ENCODE results near the gene CHD1L.
"Not testable (repeated sequence)": the region's sequence is repeated elsewhere in the genome, so short reads cannot be mapped to it uniquely, and the experiment has no call there.

The CHD1L gene

GRCh38 chr1:147233903-147234302 is 8.6 kb upstream of the CHD1L start:
- not testable (repeated sequence) for H3K27ac ChIP-seq (ENCODE audit: low read depth, low read length); H3F3A ChIP-seq (ENCODE audit: control insufficient read depth, insufficient read depth); H3K4me1 ChIP-seq (ENCODE audit: control insufficient read depth, low read length); H3K36me3 ChIP-seq (ENCODE audit: control insufficient read depth, low read length); H3K9me2 ChIP-seq (replicated peaks; ENCODE audit: control insufficient read depth, low read length); H3K79me2 ChIP-seq (ENCODE audit: control insufficient read depth, low read length); H3K4me2 ChIP-seq (ENCODE audit: low read length); H3K4me3 ChIP-seq (ENCODE audit: low read length); H3K27me3 ChIP-seq (ENCODE audit: control insufficient read depth, low read length); H4K20me1 ChIP-seq (ENCODE audit: control insufficient read depth, insufficient read depth, low read depth, low read length)
- H3K9me3 ChIP-seq (ENCODE audit: control insufficient read depth, insufficient read depth, low read length), result peaks cover 22% of the 10 kb centered on the region

DNA sequence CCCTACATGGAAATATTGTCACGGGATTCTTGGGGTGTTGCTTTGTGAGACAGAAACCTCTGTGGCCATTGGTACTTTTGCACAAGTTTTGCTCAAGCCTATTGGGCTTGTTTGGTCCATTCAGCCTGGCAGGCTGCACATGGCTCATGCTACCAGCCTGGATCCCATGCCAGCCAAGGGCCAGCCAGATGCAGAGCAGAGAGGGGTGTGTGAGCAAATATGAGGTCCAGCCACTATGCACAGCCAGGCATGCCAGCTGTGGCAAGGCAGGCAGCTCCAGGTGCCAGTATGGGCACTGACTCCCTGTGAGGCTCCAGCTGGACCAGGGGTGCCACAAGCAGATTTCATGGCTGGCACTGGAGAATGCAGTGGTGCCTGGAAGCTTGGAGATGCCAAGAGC is 6.7 kb upstream of the CHD1L start:
- Histone ChIP-seq H3K36me3 (ENCODE audit: control insufficient read depth, low read length) (no peaks in the 10 kb centered on the region), H3K27ac (ENCODE audit: low read depth, low read length) (no peak overlapping the region), H4K20me1 (ENCODE audit: control insufficient read depth, insufficient read depth, low read depth, low read length) (no peaks in the 10 kb centered on the region), H3K9me2 (replicated peaks; ENCODE audit: control insufficient read depth, low read length) (no peaks in the 10 kb centered on the region), H3K4me1 (ENCODE audit: control insufficient read depth, low read length) (no peaks in the 10 kb centered on the region), H3K4me3 (ENCODE audit: low read length) (no peak overlapping the region), H3K9me3 (ENCODE audit: control insufficient read depth, insufficient read depth, low read length) (peaks cover 22% of the 10 kb centered on the region), H3K27me3 (ENCODE audit: control insufficient read depth, low read length) (no peaks in the 10 kb centered on the region), H3K4me2 (ENCODE audit: low read length) (no peak overlapping the region), H3K79me2 (ENCODE audit: control insufficient read depth, low read length) (no peaks in the 10 kb centered on the region), H3F3A (ENCODE audit: control insufficient read depth, insufficient read depth) (no peaks in the 10 kb centered on the region)
- no peak for TF ChIP-seq EZH2phosphoT487 (IDR thresholded peaks at IDR 0.05; ENCODE audit: borderline replicate concordance, low read length)
- TF ChIP-seq, protein P1, sequence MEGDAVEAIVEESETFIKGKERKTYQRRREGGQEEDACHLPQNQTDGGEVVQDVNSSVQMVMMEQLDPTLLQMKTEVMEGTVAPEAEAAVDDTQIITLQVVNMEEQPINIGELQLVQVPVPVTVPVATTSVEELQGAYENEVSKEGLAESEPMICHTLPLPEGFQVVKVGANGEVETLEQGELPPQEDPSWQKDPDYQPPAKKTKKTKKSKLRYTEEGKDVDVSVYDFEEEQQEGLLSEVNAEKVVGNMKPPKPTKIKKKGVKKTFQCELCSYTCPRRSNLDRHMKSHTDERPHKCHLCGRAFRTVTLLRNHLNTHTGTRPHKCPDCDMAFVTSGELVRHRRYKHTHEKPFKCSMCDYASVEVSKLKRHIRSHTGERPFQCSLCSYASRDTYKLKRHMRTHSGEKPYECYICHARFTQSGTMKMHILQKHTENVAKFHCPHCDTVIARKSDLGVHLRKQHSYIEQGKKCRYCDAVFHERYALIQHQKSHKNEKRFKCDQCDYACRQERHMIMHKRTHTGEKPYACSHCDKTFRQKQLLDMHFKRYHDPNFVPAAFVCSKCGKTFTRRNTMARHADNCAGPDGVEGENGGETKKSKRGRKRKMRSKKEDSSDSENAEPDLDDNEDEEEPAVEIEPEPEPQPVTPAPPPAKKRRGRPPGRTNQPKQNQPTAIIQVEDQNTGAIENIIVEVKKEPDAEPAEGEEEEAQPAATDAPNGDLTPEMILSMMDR (IDR thresholded peaks at IDR 0.05; ENCODE audit: low read depth, low read length, poor library complexity, severe bottlenecking), result no peak

GRCh38 chr1:147236448-147236847 is 6.0 kb upstream of the CHD1L start:
- H3K9me2 ChIP-seq (replicated peaks; ENCODE audit: control insufficient read depth, low read length), result no peaks in the 10 kb centered on the region
- no peak overlapping the region for H3K4me2 ChIP-seq (ENCODE audit: low read length)
- H3K4me1 ChIP-seq (ENCODE audit: control insufficient read depth, low read length), result peaks cover under 1% of the 10 kb centered on the region; the same call in 1 of the 2 replicates
- peaks cover 22% of the 10 kb centered on the region for H3K9me3 ChIP-seq (ENCODE audit: control insufficient read depth, insufficient read depth, low read length)
- no peak overlapping the region for H3K27ac ChIP-seq (ENCODE audit: low read depth, low read length)
- no peaks in the 10 kb centered on the region for H3K79me2 ChIP-seq (ENCODE audit: control insufficient read depth, low read length)
- H3K27me3 ChIP-seq (ENCODE audit: control insufficient read depth, low read length), result no peaks in the 10 kb centered on the region
- TF ChIP-seq, protein P1 (IDR thresholded peaks at IDR 0.05; ENCODE audit: low read depth, low read length, poor library complexity, severe bottlenecking), result no peak
- no peak for TF ChIP-seq EZH2phosphoT487 (IDR thresholded peaks at IDR 0.05; ENCODE audit: borderline replicate concordance, low read length)
- H3K4me3 ChIP-seq (ENCODE audit: low read length), result no peak overlapping the region
- H3K36me3 ChIP-seq (ENCODE audit: control insufficient read depth, low read length), result no peaks in the 10 kb centered on the region
- H4K20me1 ChIP-seq (ENCODE audit: control insufficient read depth, insufficient read depth, low read depth, low read length), result no peaks in the 10 kb centered on the region
- no peaks in the 10 kb centered on the region for H3F3A ChIP-seq (ENCODE audit: control insufficient read depth, insufficient read depth)

DNA sequence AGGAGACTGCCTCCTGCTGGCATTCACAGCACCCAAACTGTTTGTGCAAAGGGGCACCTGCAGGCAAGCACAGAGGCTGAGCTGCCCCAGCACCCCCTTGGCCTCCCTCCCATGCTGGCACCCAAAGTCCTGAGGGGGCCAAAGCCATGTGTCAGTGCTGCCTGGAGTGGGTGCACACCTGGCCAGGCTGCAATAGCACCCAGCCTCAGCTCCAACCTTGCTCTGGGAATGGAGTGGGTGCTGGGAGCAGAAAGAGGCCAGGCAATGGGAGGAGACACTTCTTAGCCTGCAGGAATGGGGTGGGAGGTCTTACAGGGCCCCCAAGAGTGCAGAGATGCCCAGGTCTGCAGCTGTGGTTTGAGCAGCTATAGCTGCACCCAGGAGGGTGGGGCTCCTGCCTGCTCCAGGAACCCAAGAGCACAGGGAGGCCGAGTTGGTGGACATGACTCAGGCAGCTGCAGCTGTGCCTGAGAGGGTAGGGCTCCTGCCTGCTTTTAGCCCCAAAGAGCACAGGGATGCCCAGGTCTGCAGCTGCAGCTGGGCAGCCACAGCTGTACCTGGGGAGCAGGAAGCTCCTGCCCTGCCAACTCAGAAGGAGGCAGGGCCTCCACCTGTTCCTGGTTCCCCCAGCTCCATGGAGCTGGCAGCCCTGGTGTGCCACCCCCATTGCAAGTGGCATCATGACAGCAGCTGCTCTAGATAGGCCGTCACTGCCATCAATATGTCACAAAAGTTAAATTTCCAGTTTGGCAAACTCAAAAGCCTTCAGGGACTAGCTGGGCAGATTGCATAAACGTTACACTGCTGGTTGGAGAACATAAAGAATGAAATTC is 5.3 kb upstream of the CHD1L start:
- no peaks in the 10 kb centered on the region for H3K9me2 ChIP-seq (replicated peaks; ENCODE audit: control insufficient read depth, low read length)
- H3K27ac ChIP-seq (ENCODE audit: low read depth, low read length), result no peak overlapping the region
- no peaks in the 10 kb centered on the region for H4K20me1 ChIP-seq (ENCODE audit: control insufficient read depth, insufficient read depth, low read depth, low read length)
- H3K9me3 ChIP-seq (ENCODE audit: control insufficient read depth, insufficient read depth, low read length), result peaks cover 22% of the 10 kb centered on the region
- no peak overlapping the region for H3K4me3 ChIP-seq (ENCODE audit: low read length)
- TF ChIP-seq EZH2phosphoT487 (IDR thresholded peaks at IDR 0.05; ENCODE audit: borderline replicate concordance, low read length), result no peak
- TF ChIP-seq, protein P1 (IDR thresholded peaks at IDR 0.05; ENCODE audit: low read depth, low read length, poor library complexity, severe bottlenecking), result no peak
- no peaks in the 10 kb centered on the region for H3K79me2 ChIP-seq (ENCODE audit: control insufficient read depth, low read length)
- H3F3A ChIP-seq (ENCODE audit: control insufficient read depth, insufficient read depth), result no peaks in the 10 kb centered on the region
- H3K36me3 ChIP-seq (ENCODE audit: control insufficient read depth, low read length), result no peaks in the 10 kb centered on the region
- no peaks in the 10 kb centered on the region for H3K27me3 ChIP-seq (ENCODE audit: control insufficient read depth, low read length)
- no peak overlapping the region for H3K4me2 ChIP-seq (ENCODE audit: low read length)
- peaks cover 8% of the 10 kb centered on the region for H3K4me1 ChIP-seq (ENCODE audit: control insufficient read depth, low read length)

Measured in DOHH2 (cell line).